ENCODE data around the gene ALG14.

ALG14 gene

GRCh38 chr1:94925561-94926125 lies 147.1 kb downstream of the ALG14 start:
- Histone ChIP-seq H3K9me3 (no peaks in the 10 kb centered on the region), H3K4me1 (no peaks in the 10 kb centered on the region), H3K27me3 (no peaks in the 10 kb centered on the region), H3K36me3 (no peaks in the 10 kb centered on the region), H3K4me3 (ENCODE audit: low read depth, low read length) (peak overlapping the region; percentile 75)
- TF ChIP-seq, protein P1, sequence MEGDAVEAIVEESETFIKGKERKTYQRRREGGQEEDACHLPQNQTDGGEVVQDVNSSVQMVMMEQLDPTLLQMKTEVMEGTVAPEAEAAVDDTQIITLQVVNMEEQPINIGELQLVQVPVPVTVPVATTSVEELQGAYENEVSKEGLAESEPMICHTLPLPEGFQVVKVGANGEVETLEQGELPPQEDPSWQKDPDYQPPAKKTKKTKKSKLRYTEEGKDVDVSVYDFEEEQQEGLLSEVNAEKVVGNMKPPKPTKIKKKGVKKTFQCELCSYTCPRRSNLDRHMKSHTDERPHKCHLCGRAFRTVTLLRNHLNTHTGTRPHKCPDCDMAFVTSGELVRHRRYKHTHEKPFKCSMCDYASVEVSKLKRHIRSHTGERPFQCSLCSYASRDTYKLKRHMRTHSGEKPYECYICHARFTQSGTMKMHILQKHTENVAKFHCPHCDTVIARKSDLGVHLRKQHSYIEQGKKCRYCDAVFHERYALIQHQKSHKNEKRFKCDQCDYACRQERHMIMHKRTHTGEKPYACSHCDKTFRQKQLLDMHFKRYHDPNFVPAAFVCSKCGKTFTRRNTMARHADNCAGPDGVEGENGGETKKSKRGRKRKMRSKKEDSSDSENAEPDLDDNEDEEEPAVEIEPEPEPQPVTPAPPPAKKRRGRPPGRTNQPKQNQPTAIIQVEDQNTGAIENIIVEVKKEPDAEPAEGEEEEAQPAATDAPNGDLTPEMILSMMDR (IDR thresholded peaks at IDR 0.05; ENCODE audit: low read depth, low read length) = no peak
- DNase-seq = peak; percentile 64

DNA sequence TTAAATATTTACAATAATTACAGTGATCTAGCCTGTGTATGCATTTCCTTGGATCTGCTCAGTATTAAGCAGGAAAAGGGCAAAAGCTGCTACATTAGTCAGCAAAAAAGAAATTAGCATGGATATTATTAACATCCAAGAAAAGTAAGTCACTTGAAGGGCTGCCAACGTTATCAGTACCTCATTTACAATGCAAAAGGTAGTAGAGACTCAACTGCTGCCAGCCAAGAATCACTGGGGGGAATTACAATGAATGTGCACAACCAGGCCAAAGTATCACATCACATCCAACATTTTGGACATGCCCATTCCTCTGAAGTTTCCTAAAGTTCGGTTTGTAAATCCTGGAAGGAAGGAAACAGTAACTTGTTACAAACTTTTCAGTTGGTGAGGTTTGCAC lies 147.7 kb downstream of the ALG14 start:
- Histone ChIP-seq H3K9me3 (no peaks in the 10 kb centered on the region), H3K4me3 (ENCODE audit: low read depth, low read length) (peak overlapping the region; percentile 75), H3K36me3 (no peaks in the 10 kb centered on the region), H3K27me3 (no peaks in the 10 kb centered on the region), H3K4me1 (no peaks in the 10 kb centered on the region)
- TF ChIP-seq, protein P1 (IDR thresholded peaks at IDR 0.05; ENCODE audit: low read depth, low read length) = no peak
- DNase-seq = no peak
